GM19193 (cell line): ENCODE measurements around the gene IQCN.

Source experiments
- POLR2A ChIP-seq: IDR thresholded peaks from 4 replicates; pipeline ENCODE4 v1.6.1; 2011; ENCODE audit not compliant: insufficient read depth, insufficient read length; ENCODE audit errors: extremely low read depth

IQCN gene, protein sequence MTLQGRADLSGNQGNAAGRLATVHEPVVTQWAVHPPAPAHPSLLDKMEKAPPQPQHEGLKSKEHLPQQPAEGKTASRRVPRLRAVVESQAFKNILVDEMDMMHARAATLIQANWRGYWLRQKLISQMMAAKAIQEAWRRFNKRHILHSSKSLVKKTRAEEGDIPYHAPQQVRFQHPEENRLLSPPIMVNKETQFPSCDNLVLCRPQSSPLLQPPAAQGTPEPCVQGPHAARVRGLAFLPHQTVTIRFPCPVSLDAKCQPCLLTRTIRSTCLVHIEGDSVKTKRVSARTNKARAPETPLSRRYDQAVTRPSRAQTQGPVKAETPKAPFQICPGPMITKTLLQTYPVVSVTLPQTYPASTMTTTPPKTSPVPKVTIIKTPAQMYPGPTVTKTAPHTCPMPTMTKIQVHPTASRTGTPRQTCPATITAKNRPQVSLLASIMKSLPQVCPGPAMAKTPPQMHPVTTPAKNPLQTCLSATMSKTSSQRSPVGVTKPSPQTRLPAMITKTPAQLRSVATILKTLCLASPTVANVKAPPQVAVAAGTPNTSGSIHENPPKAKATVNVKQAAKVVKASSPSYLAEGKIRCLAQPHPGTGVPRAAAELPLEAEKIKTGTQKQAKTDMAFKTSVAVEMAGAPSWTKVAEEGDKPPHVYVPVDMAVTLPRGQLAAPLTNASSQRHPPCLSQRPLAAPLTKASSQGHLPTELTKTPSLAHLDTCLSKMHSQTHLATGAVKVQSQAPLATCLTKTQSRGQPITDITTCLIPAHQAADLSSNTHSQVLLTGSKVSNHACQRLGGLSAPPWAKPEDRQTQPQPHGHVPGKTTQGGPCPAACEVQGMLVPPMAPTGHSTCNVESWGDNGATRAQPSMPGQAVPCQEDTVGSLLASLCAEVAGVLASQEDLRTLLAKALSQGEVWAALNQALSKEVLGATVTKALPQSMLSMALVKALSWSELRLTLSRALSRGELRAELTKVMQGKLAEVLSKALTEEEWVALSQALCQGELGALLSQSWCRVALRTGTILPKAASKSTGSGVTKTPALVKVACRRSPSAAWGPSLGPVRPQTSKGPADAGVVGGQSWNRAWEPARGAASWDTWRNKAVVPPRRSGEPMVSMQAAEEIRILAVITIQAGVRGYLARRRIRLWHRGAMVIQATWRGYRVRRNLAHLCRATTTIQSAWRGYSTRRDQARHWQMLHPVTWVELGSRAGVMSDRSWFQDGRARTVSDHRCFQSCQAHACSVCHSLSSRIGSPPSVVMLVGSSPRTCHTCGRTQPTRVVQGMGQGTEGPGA (N-terminal part only)

DNA sequence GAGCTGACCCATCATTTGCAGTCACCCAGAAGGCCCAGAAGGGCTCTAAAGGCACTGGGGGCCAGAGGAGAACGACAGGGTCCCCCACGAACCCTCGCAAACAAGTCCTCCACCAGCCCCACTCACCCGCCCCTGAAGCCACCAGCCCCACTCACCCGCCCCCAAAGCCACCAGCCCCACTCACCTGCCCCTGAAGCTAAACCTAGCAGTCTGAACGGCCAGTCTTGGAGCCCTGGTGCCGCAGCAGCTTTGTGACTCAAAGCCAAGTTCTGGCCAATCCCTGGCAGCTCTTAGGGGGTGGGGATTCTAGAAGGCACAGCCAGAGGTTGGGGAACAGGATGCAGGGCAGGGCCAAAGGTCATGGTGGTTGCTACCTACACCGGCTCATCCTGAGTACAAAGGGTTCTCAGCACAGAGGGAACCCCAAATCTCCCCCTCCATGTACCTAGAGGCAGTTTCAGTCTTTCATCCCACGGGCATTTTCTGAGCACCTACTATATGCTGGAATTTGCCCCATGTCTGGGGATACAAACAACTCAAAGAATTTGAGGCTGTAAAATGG lies at the start of gene IQCN:
Gene IQCN, minus strand, starts transcription at position 234 of the 562 bp plus-strand sequence. CDS start 4,974 bp downstream, outside the sequence.
- no peak for TF ChIP-seq POLR2A

- peak; percentile 88 for TF ChIP-seq POLR2A
Observed at GRCh38 chr19:18322759-18323460, 48.7 kb upstream of the IQCN start, which contains the start of gene LSM4. Gene LSM4 (minus strand): TSS chr19:18323076. CDS start chr19:18323020, 56 bp downstream.

DNA sequence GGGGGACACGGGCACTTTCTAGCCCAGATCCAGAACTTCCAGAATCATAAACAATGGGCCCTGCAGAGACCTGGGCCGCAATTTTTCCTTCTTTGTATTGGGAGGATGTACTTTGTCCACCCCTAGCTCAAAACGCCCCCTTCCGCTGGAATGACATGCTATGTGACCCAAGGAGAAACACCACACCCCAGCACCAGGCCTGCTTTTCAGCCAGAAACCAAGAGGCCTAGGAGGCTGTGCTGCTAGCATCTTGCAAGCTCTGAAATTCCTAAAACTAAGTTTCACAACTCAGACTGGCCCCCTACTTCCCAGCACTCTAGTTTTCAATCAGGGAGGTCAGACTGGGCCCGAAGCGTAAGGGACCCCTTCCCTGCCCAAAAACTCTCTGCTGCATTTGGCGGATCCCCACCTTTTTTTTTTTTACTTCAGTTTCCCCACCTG lies 48.1 kb upstream of the IQCN start:
- TF ChIP-seq POLR2A: no peak

- TF ChIP-seq POLR2A: no peak
Observed at GRCh38 chr19:18321734-18322102, 47.5 kb upstream of the IQCN start.

GRCh38 chr19:18320865-18321733 lies 46.8 kb upstream of the IQCN start:
- TF ChIP-seq POLR2A: no peak

DNA sequence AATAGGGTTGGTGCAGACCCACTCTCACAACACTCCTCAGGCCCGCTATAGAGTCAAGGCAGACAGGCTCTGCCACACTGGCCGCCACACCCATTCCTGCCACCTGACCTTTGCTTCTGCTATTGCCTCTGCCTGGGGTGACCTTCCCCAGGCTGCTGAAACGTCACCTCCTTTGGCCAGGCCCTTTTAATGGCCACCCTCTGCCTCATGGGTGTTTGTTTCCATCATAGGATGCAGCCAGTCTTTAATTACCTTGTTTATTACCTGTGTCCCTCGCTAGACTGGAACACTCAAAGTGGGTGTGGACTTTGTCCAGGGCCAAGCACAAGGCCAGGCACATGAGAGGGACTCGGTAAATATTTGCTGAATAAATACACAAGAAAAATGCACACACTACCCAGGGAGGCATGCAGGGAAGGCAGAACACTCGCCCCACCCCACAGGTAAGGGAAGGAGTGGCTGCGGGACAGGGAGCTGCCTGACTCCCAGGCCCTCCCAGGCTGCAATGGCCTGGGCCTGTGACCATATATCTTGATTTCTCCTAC lies 45.4 kb upstream of the IQCN start:
- no peak for TF ChIP-seq POLR2A

DNA sequence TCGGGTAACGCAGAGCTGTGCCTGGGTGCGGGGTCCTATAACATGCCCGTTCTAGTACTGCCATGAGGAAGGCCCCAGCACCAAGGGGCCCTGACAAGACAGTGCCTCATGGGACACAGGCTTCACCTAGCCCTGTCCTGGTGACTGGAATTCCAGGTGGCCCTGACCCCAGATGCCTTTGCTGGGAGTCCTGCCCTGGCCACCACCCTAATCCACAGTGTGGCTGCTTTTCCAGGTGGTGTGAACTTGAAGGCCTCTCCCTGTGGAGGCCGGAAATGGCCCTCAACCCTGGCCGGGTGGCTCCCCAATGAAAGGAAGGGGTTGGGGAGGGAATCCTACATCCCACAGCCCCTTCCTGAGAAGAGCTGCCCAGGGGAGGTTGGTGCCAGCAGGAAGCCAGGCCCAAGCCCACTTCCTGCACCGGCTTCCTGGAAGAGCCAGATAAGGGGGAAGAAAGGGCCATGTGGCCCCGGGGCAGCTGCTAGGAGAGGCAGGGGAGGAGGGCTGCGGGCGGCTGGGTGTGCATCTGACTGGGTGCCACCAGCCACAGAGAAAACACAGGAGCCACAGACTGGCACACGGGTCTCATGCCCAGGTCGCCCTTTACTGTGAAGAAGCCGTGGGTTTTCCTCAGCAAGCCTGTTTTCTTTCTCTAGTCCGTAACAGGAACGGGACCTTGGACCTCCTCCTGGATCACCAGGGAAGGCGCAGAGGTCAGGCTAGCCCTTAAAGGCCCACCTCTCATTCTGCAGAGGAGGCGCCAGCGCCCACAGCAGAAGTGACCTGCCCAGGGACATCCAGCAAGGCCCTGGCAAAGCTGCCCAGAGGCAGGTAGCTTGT lies 43.9 kb upstream of the IQCN start:
- no peak for TF ChIP-seq POLR2A

- no peak for TF ChIP-seq POLR2A
Observed at GRCh38 chr19:18313398-18313797, 39.1 kb upstream of the IQCN start.

DNA sequence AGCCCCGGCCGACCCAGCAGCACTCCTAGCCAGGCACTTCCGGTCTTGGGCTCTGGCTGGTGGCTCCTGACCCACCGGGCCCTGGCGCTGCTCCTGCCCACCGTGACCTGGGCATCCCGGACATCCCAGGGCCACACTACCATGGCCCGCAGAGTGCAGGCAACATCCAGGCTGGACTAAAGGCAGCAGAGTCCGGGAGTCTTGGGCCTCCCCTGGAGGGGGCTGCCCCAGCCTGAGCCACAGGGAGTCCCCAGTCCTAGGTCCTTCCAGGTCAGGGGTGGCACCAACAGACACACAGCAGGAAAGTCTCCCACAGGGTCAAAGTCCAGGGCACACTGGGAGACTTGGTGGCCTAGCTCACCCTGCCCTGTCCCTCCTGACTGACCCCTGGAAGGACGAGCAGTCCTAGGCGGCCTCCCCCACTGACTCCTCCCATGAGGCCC lies 37.9 kb upstream of the IQCN start:
- no peak for TF ChIP-seq POLR2A

- TF ChIP-seq POLR2A: no peak
Observed at GRCh38 chr19:18311502-18312091, 37.3 kb upstream of the IQCN start.

DNA sequence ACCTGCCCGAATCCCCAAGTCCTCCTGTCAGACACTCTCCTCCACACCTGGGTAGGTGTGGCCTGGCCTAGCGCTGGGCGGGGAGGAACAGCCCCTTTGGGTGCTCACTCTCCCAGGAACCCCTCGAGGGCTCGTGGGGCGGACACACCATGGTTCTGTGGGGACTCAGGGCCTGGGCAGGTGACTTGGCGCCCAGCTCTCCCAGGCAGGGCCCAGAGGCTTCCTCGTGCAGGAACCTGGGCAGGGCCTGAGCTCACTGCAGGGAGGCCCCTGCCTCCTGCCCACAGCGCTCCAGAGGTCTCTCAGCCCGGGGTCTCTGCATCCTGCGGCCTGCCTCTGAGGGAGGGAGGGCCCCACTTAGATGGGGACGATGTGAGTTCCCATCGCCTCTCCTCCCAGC lies 36.7 kb upstream of the IQCN start:
- TF ChIP-seq POLR2A: no peak
